Right renal cortex interstitium (tissue), 3 donors: ENCODE measurements around the gene HOXD4. TPM values are rescaled to one million over a fixed set of nuclear protein-coding genes. Genes with fewer than 3 reads are reported as not detected.

ENCODE experiments used
- DNase-seq, 3 donors: peaks; one replicate each; pipeline ENCODE4 v3.0.0-alpha.2; 2013; ENCODE audit warnings: low read depth in 3 of 3, low spot score in 2 of 3
- polyA plus RNA-seq, 3 donors: library from polyadenylated mRNA; unstranded; fragments of 120-200 nt; gene quantifications; one replicate each; pipeline ENCODE4 v1.2.1, GENCODE V29; 2013; ENCODE audit not compliant: insufficient read length in 3 of 3

Gene HOXD4
- polyA plus RNA-seq, 3 donors, result 27.8 to 39.2 (median 38.0) TPM

DNA sequence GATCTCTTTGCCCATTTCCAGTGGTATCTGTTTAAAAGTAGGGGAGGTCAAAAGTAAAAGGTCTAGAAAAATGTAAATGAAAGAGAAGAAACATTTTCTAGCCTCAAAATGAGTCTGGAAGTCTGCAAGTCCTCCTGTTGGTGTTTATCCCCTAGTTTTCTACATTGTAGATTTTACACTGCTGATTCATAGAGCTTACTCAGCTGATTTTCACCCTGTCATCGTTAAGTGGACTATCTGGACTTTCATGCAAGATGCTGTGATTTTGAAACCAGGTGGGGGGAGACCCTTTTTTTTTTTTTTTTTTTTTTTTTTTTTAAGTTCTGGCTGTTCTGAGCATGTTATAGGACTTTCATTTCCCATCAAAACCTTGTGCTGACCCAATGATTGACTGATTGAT is 16.0 kb downstream of the HOXD4 start:
- no peak for DNase-seq

DNA sequence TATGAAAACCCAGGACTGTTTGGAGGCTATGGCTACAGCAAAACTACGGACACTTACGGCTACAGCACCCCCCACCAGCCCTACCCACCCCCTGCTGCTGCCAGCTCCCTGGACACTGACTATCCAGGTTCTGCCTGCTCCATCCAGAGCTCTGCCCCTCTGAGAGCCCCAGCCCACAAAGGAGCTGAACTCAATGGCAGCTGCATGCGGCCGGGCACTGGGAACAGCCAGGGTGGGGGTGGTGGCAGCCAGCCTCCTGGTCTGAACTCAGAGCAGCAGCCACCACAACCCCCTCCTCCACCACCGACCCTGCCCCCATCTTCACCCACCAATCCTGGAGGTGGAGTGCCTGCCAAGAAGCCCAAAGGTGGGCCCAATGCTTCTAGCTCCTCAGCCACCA is 17.8 kb downstream of the HOXD4 start:
- no peak for DNase-seq

DNA sequence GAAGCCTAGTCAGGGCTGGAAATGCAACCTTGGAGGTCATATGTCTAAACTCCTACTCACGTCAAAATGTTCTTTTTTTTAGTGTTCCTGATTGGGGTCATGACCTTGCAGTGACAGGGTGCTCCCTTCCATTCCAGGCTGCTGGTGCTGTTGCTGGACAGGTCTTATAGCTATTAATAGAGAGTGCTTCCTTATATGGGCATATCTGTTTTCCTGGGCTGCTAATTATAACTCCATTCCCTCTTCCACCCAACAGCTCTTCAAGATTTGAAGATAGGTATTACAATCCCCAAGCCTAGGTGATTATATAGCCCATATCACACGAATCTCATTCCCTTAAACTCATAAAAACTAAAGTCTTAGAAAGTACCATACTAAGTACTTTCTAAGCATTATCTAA is 18.4 kb downstream of the HOXD4 start:
- DNase-seq, result no peak

DNA sequence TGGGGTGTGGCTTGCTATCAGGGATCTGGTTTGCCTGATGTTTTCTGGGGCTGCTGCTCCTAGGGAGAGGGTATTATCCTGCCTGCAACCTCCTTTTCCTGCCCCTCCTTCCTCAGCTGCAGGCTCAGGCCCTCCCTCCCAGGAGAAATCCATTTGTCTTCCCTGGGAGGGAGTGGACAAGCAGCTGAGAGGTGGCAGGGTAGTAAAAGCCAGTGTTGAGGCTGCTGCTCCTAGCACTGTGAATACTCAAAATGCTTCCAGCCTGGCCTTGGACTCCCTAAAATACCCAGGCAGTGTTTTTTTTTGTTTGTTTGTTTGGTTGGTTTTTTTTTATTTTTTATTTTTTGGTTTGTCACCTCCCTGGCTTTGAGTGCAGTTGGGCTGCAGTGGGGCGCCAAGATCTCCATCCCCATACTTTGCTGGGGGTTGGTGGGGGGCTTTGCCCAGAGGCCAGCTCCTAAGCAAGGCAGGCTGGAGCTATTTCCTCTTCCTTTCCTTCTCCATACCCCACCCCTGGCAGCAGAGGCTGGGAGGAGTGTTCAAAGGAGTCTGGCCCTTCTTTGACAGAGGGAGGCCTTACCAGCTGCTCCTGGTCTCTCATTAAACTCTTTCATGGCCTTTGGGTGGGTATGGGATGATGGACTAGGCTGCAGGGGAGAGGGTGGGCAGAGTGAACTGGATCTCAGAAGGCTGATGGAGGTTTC is 19.4 kb downstream of the HOXD4 start:
- DNase-seq, result no peak

DNA sequence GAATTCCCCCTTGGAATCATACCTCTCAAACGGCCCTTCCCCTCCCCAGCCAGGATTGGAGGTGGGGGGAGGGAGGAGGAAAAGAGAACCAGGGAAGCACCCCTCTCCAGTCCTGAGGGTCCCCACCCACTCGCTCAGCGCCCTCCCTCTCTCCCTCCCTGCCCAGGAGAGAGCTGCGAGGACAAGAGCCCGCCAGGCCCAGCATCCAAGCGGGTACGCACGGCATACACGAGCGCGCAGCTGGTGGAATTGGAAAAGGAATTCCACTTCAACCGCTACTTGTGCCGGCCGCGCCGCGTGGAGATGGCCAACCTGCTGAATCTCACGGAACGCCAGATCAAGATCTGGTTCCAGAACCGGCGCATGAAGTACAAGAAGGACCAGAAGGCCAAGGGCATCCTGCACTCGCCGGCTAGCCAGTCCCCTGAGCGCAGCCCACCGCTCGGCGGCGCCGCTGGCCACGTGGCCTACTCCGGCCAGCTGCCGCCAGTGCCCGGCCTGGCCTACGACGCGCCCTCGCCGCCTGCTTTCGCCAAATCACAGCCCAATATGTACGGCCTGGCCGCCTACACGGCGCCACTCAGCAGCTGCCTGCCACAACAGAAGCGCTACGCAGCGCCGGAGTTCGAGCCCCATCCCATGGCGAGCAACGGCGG is 20.1 kb downstream of the HOXD4 start:
- no peak for DNase-seq

DNA sequence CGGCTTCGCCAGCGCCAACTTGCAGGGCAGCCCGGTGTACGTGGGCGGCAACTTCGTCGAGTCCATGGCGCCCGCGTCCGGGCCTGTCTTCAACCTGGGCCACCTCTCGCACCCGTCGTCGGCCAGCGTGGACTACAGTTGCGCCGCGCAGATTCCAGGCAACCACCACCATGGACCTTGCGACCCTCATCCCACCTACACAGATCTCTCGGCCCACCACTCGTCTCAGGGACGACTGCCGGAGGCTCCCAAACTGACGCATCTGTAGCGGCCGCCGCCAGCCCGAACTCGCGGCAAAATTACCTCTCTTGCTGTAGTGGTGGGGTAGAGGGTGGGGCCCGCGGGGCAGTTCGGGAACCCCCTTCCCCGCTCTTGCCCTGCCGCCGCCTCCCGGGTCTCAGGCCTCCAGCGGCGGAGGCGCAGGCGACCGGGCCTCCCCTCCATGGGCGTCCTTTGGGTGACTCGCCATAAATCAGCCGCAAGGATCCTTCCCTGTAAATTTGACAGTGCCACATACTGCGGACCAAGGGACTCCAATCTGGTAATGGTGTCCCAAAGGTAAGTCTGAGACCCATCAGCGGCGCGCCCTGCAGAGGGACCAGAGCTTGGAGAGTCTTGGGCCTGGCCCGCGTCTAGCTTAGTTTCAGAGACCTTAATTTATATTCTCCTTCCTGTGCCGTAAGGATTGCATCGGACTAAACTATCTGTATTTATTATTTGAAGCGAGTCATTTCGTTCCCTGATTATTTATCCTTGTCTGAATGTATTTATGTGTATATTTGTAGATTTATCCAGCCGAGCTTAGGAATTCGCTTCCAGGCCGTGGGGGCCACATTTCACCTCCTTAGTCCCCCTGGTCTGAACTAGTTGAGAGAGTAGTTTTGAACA is 20.9 kb downstream of the HOXD4 start:
- DNase-seq, result no peak

DNA sequence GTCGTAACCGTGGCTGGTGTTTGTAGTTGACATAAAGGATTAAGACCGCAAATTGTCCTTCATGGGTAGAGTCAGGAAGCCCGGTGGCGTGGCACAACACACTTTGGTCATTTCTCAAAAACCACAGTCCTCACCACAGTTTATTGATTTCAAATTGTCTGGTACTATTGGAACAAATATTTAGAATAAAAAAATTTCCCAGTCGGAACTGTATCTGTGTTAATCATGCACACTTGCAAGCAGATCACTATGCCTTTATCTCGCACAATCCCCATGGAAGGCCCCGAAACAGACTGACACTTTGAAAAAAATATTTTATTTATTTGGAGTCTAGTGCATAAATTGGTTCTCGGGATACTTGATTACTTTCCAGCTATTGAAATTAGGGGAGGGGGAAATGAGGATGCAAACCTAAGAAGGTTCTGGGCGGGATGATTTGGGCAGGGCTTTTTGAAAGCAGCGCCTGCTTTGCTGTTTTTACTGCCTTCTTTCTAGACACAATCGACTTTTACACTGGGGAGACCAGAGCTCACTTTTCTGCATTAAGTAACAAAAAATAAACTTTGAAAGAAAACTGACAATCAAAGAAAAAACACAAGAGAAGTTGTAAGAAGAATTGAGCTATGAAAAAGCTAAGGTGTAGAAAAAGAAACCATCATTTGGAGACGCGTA is 21.7 kb downstream of the HOXD4 start:
- no peak for DNase-seq

DNA sequence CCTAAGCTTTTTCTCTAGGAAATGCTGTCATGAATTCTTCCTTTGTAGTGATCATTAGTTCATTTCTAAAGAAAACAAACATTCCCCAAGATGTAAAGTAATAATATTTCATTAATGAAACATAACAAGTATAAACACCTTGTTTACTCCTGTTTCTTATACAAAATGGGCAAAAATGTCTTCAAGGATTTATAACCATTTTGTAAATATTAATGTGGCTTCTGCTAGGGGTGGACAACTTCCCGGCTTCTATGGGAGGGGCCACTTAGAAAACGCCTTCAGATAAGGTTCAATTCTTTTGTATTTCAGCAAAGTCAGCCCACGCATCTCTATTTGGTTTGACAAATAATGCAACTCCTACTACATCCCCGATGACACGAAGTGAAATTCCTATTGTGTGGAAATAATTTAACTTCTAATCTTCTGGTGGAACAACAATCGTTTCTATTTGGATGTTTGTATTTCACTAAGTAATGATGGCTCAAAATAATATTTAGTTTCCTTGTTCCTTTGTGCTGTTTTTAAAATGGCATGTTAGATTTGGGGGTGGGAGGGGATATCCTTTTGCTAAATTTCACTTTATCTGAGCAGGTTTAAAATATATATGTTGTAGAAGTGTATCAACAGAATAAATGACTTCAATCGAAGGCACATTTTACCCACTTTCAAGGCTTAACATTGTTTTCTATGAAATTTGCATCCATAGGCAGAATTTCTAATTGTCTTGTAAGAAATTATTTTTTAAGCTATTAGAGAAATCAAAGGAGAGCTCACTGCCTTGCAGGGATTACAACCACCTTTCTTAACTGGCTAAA is 22.4 kb downstream of the HOXD4 start:
- no peak for DNase-seq

DNA sequence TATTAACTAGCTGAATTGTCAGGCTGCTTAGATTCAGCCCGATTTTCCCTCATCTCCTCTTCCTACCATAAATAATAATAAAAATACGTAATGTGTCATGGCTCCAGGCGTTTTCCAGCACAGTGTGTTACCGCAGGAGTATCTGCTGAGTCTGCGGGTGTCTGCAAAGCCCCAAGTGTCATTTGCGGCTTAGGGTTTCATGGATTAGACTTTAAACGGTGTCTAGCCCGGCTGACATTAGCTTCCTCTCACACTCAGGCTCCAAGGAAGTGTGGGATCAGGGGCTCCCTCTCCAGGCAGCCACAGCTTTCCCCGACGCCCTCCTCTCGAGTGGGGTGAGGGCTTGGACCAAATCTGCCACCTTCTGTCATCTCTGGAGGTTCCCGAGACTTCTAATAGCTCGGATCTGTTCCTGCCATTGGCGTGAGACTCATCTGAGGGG is 23.1 kb downstream of the HOXD4 start:
- DNase-seq, result no peak

DNA sequence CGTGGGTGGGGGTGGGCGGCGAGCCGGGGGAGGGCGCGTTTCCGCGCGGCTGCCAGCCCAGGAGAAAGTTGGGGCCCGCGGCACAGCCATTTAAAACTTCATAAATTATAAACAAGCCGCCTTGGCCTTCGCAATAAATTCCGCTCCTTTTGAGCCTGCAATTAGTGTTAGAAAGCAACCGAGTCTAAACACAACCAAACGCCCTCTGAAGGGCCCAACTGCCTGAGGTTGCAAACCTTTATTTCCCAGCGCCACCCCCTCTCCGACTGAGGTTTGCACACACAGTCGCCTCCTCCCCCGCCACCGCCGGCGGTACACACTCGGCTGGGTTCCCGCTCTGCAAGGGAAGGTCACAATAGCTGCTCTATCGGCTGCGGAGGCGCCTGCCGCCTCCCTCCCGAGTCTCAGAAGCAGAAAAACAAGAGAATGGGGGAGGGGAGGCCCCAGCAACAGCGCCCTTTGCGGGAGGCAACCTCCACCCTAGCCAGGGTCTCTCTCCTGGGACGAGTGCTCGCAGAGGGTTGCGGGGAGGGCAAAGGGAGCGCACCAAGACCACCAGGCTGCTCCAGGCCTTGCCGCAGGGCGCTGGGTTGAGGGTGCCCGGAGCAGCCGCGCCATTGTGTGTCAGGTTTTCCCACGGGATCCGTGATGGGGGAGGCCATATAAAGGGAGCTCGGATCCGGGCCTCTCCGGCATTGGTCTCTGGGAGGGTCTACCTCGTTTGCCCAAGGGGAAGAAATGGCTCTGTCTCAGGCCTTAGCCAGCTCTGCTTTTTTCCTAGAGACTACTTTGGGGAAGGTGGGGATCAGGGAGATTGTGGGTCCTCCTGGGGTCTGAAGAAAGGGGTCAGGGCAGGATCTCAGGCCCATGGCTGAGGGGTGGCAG is 23.7 kb downstream of the HOXD4 start:
- no peak for DNase-seq

DNA sequence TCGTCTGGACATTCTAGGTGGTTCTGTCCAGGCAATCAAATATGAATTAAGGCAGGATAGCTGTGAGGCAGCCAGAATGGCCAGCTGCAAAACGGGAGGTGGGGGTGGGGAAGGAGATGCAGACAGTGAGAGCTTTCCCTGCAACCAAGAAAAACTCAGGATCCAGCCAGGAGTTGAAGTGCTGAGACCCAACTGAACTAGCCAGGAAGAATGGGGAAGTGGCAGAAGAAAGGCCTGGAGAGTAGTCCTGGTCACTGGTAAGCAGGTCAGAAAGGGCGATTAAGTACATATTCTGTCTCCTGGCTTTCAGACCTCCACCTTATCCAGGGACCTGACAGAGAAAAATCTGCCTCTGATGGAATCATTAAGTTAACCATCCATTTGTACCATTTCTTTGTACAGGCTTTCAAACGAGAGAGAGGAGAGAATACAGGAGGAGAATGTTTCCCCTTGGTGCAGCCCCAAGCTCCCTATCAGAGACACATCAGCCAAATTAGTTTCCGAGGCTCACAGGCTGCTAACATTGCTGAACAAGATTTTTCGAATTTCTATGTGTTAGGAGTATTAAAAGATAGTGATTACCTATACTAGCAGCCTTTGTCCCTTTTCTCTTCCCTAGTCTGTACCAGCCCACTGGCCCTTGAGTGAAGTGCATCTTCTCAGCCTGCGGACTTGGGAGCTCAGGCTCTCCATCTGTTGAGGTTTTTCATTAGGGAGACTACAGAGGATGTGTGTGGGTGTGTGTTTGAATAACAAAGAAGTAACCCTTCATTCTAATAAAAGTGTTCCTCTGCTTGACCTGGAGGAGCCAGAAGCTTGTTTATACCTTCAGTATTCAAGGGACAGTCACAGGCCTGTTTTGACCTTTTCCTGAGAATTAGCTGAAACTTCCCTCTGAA is 24.6 kb downstream of the HOXD4 start:
- DNase-seq, result no peak

DNA sequence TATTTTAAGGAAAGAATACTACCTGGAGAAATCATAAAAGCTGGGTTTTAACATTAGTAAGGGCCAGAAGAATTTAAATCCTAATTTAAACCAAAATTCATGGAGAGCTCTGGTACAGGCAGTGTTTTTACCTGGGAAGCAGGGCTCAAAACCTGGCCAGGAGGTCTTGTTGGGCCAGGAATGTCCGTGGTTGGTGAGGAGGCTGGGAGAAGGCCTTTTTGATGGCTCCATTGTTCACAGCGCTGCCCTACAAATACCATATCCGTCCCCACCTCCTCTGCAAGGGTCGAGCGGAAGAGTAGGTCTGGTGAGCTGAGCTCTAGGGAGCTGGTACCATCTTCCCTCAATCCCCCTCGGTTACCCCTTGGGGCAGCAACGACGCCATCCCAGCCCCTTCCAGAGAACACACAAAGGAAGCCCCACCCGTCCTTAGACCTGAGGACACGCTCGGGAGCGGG is 26.3 kb downstream of the HOXD4 start:
- no peak for DNase-seq

DNA sequence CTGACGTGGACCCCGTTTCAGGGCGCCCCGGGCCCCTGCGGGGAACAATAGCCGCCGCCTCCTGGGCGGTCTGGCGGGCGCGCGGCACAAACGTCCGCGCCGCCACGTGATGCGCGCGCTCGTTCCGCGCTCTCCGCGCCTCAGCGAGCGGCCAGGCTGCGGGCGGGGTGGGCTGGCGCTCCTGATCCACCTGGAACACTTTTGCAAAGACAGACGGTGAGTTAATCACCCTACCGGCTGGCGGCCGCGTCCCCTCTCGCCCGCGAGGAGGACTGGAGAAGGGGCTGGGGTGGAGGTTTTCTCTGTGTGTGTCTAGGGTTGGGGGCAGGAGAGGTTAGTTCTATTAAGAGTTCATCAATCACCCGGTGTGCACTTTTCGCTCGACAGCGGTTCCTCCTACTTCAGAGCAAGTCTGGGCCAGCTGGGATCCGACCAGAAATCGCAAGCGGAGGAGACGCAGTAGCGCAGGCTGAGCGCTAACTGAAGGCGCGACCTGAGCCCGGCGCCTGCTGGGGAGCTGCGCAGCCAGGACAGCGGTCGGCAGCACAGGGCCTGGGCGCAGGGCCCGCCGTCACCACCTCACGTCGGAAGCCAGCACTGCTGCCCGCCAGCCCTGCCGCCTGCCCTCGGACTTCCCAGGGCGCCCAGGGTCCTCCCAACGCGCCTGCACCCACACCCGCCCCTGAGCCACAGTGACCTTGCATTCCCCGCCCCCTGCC is 26.8 kb downstream of the HOXD4 start:
- no peak for DNase-seq

DNA sequence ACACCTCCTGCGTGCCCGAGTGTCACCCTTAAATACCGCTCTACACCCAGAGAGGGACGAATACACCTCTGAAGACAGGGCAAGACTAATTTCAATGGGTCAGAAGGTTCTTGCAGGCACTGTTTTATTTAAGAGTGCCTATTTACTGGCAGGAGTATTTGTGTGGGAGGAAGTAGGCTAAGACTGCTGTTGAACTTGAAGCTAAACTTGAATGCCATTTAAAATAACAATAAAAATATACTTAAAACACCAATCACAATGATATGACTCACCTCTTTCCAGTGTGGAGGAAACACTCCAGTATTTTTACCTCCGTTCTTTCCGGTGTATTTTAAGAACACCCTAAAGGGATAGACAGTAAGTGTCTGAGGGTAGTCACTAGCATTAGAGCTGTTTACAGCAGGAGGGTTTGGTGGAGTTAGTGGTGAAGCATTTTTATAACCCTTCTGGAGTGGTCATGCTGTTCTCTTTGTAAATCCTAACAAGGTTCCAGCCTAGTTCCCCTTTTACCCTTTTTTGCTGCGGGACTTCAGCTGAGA is 27.5 kb downstream of the HOXD4 start:
- DNase-seq, result no peak

DNA sequence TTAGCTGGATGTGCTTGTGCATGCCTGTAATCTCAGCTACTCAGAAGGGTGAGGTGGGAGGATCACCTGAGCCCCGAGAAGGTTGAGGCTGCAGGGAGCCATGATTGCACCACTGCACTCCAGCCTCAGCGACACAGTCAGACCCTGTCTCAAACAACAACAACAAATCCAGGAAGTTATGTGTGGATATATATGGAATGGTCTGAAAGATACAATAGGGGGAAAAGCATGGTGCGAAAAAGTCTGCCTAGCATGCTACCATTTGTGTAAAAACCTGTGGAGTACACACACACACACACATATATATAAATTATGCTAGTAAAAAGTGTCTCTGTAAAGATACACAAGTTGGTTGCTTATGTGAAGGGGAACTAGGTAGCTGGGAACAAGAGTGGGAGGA is 30.2 kb downstream of the HOXD4 start:
- no peak for DNase-seq

DNA sequence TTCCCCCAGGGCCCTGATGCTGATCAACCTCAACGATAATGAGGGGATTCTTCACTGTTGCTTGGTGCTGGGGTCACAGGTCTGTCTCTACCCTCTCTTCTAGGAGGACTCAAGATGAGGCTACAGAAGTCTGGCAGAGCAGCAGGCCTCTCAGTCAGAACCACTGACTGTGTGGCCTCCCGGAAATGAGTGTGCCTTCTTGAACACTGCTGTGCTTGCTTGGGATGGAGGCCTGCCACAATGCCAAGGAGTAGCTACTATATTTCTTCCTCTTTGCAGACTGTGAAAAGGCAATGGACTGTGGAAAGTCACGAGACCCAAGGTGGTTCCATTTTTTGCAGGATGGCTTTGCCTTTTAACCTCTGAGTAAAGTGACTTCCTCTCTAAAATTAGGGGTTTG is 31.3 kb downstream of the HOXD4 start:
- no peak for DNase-seq

DNA sequence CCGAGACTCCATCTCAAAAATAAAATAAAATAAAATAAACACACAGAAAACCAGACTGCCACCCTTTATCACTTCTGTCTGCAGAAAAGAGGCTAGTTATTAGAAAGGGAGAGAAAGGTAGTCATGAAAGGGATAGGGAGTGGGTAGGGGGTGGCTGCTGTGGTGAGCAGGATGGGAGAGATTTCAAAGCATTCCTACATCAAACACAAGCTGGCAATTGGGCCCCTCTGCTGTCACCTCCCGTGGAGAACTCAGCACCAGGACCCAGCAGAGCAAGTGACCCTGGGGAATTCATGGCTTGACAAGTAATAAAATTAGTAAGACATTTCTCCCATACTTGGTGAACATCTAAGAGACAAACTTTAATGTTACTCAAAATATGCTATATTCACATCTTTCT is 33.4 kb downstream of the HOXD4 start:
- DNase-seq, result no peak
